Measurements from ENCODE around the gene GREM1. TPM values are rescaled to one million over a fixed set of nuclear protein-coding genes. Genes with fewer than 3 reads are reported as not detected.

Gene GREM1
- polyA plus RNA-seq, 1 of the 3 experiments (the other 2 are of a cell fraction): 23.9 TPM

DNA sequence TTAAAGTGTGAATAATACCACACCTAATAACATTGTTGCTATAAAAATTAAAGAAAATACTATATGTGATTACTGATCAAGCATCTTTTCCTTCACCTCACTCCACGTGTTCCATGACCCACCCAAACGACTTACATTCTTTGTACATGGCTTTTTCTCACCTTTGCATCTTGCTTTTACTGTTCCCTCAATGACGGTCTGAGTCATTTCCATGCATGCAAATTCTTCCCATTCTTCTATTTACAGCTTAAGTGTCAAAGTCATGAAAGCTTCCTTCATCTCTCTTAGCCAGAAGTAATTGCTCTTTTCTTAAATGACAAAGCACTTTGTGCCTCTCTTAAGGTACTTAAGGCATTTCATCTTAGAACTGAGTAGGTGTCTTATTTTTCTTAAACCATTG, 64.0 kb downstream of the GREM1 start:
- H3K36me3 ChIP-seq (replicated peaks in 1 of 2; ENCODE audit: control insufficient read depth in 1 of 2, insufficient read depth in 2 of 2, low read length in 1 of 2): peaks cover 9 to 65% of the 10 kb centered on the region in 2 experiments
- TF ChIP-seq TAF1 (IDR thresholded peaks at IDR 0.05; ENCODE audit: borderline replicate concordance, low read depth, low read length) (no peak), MXI1 (IDR thresholded peaks at IDR 0.05; ENCODE audit: low read depth, low read length) (no peak), RFX5 (IDR thresholded peaks at IDR 0.05; ENCODE audit: low read length) (no peak), RCOR1 (IDR thresholded peaks at IDR 0.05; ENCODE audit: low read length) (no peak), NFIC (IDR thresholded peaks at IDR 0.05; ENCODE audit: borderline replicate concordance) (no peak), JUND (IDR thresholded peaks at IDR 0.05) (no peak), RXRA (IDR thresholded peaks at IDR 0.05; ENCODE audit: borderline replicate concordance, low read depth) (no peak)
- TF ChIP-seq, protein P1, sequence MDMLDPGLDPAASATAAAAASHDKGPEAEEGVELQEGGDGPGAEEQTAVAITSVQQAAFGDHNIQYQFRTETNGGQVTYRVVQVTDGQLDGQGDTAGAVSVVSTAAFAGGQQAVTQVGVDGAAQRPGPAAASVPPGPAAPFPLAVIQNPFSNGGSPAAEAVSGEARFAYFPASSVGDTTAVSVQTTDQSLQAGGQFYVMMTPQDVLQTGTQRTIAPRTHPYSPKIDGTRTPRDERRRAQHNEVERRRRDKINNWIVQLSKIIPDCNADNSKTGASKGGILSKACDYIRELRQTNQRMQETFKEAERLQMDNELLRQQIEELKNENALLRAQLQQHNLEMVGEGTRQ (IDR thresholded peaks at IDR 0.05; ENCODE audit: borderline replicate concordance, low read depth, low read length): no peak
- TF ChIP-seq, protein P2, sequence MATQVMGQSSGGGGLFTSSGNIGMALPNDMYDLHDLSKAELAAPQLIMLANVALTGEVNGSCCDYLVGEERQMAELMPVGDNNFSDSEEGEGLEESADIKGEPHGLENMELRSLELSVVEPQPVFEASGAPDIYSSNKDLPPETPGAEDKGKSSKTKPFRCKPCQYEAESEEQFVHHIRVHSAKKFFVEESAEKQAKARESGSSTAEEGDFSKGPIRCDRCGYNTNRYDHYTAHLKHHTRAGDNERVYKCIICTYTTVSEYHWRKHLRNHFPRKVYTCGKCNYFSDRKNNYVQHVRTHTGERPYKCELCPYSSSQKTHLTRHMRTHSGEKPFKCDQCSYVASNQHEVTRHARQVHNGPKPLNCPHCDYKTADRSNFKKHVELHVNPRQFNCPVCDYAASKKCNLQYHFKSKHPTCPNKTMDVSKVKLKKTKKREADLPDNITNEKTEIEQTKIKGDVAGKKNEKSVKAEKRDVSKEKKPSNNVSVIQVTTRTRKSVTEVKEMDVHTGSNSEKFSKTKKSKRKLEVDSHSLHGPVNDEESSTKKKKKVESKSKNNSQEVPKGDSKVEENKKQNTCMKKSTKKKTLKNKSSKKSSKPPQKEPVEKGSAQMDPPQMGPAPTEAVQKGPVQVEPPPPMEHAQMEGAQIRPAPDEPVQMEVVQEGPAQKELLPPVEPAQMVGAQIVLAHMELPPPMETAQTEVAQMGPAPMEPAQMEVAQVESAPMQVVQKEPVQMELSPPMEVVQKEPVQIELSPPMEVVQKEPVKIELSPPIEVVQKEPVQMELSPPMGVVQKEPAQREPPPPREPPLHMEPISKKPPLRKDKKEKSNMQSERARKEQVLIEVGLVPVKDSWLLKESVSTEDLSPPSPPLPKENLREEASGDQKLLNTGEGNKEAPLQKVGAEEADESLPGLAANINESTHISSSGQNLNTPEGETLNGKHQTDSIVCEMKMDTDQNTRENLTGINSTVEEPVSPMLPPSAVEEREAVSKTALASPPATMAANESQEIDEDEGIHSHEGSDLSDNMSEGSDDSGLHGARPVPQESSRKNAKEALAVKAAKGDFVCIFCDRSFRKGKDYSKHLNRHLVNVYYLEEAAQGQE (IDR thresholded peaks at IDR 0.05; ENCODE audit: low read depth, low read length): no peak
- no peak for DNase-seq
- H3K9me3 ChIP-seq: peaks cover 5% of the 10 kb centered on the region; the same call in 1 of the 2 replicates
- no peaks in the 10 kb centered on the region for H3K79me2 ChIP-seq (ENCODE audit: insufficient read depth)
- WGBS (ENCODE audit: low lambda C conversion rate): 95% methylated on average over 3 of the region's 3 CpGs
- H3K4me1 ChIP-seq (ENCODE audit: control insufficient read depth in 1 of 2, insufficient read depth in 2 of 2, low read depth in 1 of 2, low read length in 1 of 2): no peaks in the 10 kb centered on the region; a peak in 1 of 4 replicates
- H3K9ac ChIP-seq: no peak overlapping the region
- H2AFZ ChIP-seq (ENCODE audit: low read depth): no peak overlapping the region
- no peaks in the 10 kb centered on the region for H4K20me1 ChIP-seq (ENCODE audit: insufficient read depth)
- ChIA-PET CTCF (interaction anchor here (0.7 kb wide), 1 partner anchor 15 kb away, joined by 3 read pairs; no protein-coding TSS in a partner anchor), POLR2A (no interaction called here)
- no peaks in the 10 kb centered on the region for H3K27me3 ChIP-seq (ENCODE audit: insufficient read depth)
- H3K27ac ChIP-seq (ENCODE audit: low read depth in 2 of 2, low read length in 1 of 2): no peak overlapping the region
- no peaks in the 10 kb centered on the region for H3K9me2 ChIP-seq
- H3K4me2 ChIP-seq: no peak overlapping the region
- peaks cover 36% of the 10 kb centered on the region for H3F3A ChIP-seq (replicated peaks; ENCODE audit: insufficient read depth)
- H3K4me3 ChIP-seq (ENCODE audit: low read depth in 2 of 2, low read length in 1 of 2): no peak overlapping the region

DNA sequence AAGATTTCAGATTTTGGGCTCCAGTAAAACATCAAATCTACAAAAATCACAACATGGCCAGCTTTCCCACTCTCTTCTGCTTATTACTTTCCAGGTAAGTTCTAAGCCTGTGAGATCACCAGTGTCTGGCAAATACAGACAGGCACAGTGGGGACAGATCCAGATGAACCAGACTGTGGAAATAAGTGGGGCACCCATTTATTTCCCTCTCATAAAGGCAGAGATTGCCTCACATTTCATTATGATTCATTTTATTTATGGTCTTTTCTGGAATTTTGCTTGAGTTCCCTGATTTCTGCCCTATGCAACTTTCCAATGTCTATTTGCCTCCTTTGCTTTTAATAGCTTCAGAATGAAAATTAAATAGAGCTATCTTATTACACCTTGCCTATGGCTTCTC, 66.8 kb downstream of the GREM1 start:
- ChIA-PET CTCF (interaction anchor here (0.8 to 1.2 kb wide), 2 partner anchors 12 to 35 kb away, joined by 3 read pairs; no protein-coding TSS in a partner anchor), POLR2A (no interaction called here)
- Histone ChIP-seq H3F3A (replicated peaks; ENCODE audit: insufficient read depth) (peaks cover 32% of the 10 kb centered on the region), H3K9me2 (no peaks in the 10 kb centered on the region), H4K20me1 (ENCODE audit: insufficient read depth) (no peaks in the 10 kb centered on the region), H3K4me1 (ENCODE audit: control insufficient read depth in 1 of 2, insufficient read depth in 2 of 2, low read depth in 1 of 2, low read length in 1 of 2) (no peaks in the 10 kb centered on the region; a peak in 1 of 4 replicates), H2AFZ (ENCODE audit: low read depth) (no peak overlapping the region), H3K9me3 (no peaks in the 10 kb centered on the region), H3K36me3 (replicated peaks in 1 of 2; ENCODE audit: control insufficient read depth in 1 of 2, insufficient read depth in 2 of 2, low read length in 1 of 2) (peaks cover 13 to 69% of the 10 kb centered on the region in 2 experiments), H3K4me2 (no peak overlapping the region), H3K4me3 (ENCODE audit: low read depth in 2 of 2, low read length in 1 of 2) (no peak overlapping the region), H3K27me3 (ENCODE audit: insufficient read depth) (no peaks in the 10 kb centered on the region), H3K27ac (ENCODE audit: low read depth in 2 of 2, low read length in 1 of 2) (no peak overlapping the region; a peak in 1 of 4 replicates), H3K79me2 (ENCODE audit: insufficient read depth) (no peaks in the 10 kb centered on the region), H3K9ac (no peak overlapping the region)
- no peak for TF ChIP-seq MEF2A (IDR thresholded peaks at IDR 0.05; ENCODE audit: borderline replicate concordance, low read depth)
- no peak for TF ChIP-seq RFX5 (IDR thresholded peaks at IDR 0.05; ENCODE audit: low read length)
- TF ChIP-seq SMC3 (IDR thresholded peaks at IDR 0.05; ENCODE audit: low read depth, low read length): no peak
- no peak for TF ChIP-seq RAD21 (IDR thresholded peaks at IDR 0.05; ENCODE audit: low read length)
- no peak for TF ChIP-seq CHD2 (IDR thresholded peaks at IDR 0.05; ENCODE audit: low read length, partially characterized antibody)
- no peak for TF ChIP-seq YY1 (IDR thresholded peaks at IDR 0.05; ENCODE audit: low read depth)
- no peak for DNase-seq

All from SK-N-SH (cell line).